Measurements from ENCODE around the gene RABGAP1. TPM values are rescaled to one million over a fixed set of nuclear protein-coding genes. Genes with fewer than 3 reads are reported as not detected.

The RABGAP1 gene
- total RNA-seq, 3 donors from 2014 or later: 49.1 to 93.4 (median 77.7) TPM

- no peak overlapping the region for H3K27ac ChIP-seq
- H3K36me3 ChIP-seq: no peaks in the 10 kb centered on the region
- H3K27me3 ChIP-seq: no peaks in the 10 kb centered on the region
- intact Hi-C loops (cut with DNase I; ENCODE audit: low total_unique reads): no loop called here
- H3K9me3 ChIP-seq: no peaks in the 10 kb centered on the region
- H3K4me1 ChIP-seq: no peaks in the 10 kb centered on the region
- no peak overlapping the region for H3K4me3 ChIP-seq
- DNase-seq (ENCODE audit: low spot score in 2 of 2): no peak
- TF ChIP-seq POLR2AphosphoS5 (IDR thresholded peaks at IDR 0.05): no peak
- no peak for TF ChIP-seq CTCF (IDR thresholded peaks at IDR 0.05)
- TF ChIP-seq POLR2A (IDR thresholded peaks at IDR 0.05): no peak
Observed at GRCh38 chr9:123091459-123091858, 150.6 kb downstream of the RABGAP1 start.

DNA sequence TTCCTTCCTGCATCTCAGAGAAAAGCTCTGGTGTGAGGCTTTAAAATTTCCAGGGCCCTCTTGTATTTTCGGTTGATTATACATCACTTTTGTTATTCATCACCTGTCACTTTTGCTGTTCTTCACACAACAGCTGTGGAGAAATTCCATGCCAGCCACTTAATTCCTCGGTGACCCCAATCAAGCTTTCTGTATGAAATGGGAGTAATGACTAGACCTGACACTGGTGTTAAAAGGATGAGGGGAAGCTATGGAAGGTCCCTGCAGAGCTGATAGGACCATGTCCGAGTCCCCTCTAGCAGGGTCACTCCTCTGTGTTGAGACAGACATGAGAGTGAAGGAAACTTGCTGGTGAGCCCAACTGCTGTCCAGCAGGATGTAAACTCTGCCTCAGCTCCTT is 152.3 kb downstream of the RABGAP1 start:
- DNase-seq (ENCODE audit: low spot score in 2 of 2): no peak
- intact Hi-C loops (cut with DNase I; ENCODE audit: low total_unique reads): no loop called here
- Histone ChIP-seq H3K36me3 (no peaks in the 10 kb centered on the region), H3K27ac (no peak overlapping the region), H3K4me1 (no peaks in the 10 kb centered on the region), H3K27me3 (no peaks in the 10 kb centered on the region), H3K9me3 (no peaks in the 10 kb centered on the region), H3K4me3 (no peak overlapping the region)
- TF ChIP-seq CTCF (IDR thresholded peaks at IDR 0.05) (no peak), POLR2A (IDR thresholded peaks at IDR 0.05) (no peak), POLR2AphosphoS5 (IDR thresholded peaks at IDR 0.05) (no peak)

- H3K4me3 ChIP-seq: no peak overlapping the region
- H3K9me3 ChIP-seq: no peaks in the 10 kb centered on the region
- no peaks in the 10 kb centered on the region for H3K36me3 ChIP-seq
- no peak overlapping the region for H3K27ac ChIP-seq
- intact Hi-C loops (cut with DNase I; ENCODE audit: low total_unique reads): no loop called here
- H3K27me3 ChIP-seq: no peaks in the 10 kb centered on the region
- no peak for DNase-seq (ENCODE audit: low spot score in 2 of 2)
- no peaks in the 10 kb centered on the region for H3K4me1 ChIP-seq
- TF ChIP-seq POLR2A (IDR thresholded peaks at IDR 0.05) (no peak), CTCF (IDR thresholded peaks at IDR 0.05) (no peak), POLR2AphosphoS5 (IDR thresholded peaks at IDR 0.05) (no peak)
Observed at GRCh38 chr9:123096987-123097386, 156.2 kb downstream of the RABGAP1 start.

DNA sequence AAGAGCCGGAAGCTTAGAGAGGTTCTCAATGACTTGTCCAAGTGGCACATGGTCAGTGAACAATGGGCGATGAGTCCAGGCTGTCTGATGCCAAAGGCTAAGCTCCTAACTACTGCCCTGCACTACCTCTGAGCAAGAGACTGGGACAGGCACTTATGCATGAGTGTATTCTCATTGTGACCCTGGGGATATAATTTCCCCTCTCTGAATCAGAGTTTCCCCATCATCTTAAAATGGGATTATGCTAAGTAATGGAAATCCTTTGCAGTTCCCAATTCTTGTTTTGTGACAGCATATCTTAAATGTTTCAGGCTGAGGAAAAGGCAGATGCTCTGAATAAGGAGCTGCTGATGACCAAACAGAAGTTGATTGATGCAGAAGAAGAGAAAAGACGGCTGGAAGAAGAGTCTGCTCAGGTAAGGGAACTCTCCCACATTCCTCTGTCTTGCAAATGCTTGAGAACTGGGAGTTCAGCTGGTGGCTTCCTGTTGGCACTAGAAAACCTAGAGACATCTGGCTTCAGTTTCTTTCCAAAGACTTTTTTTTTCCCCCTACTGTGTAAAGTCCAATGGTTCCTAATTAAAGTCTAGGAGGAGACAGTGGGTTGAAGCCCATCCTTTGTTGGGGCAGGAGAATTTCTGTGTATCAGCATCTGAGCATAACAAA is 156.7 kb downstream of the RABGAP1 start:
- no peaks in the 10 kb centered on the region for H3K36me3 ChIP-seq
- intact Hi-C loops (cut with DNase I; ENCODE audit: low total_unique reads): no loop called here

DNA sequence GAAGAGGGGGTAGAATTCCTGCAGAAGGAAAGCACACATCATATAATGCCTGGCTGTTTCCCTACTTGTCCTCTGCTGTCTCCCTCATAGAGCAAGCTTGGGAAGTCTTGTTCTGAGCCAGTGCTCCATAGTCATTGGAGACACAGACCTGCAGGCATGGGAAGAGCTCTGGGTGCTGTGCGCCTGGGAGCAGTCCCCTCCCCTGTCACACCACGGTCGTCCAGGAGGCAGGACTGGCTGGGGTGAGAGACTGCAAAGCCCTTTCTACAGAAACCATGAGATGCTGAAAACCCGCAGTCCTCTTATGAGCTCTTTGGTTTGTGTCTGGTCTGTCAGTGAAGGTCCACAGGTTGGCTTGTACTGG is 157.3 kb downstream of the RABGAP1 start:
- no peak for DNase-seq (ENCODE audit: low spot score in 2 of 2)
- no peaks in the 10 kb centered on the region for H3K36me3 ChIP-seq
- intact Hi-C loops (cut with DNase I; ENCODE audit: low total_unique reads): no loop called here
- no peak for TF ChIP-seq POLR2A (IDR thresholded peaks at IDR 0.05)
- TF ChIP-seq POLR2AphosphoS5 (IDR thresholded peaks at IDR 0.05): no peak
- TF ChIP-seq CTCF (IDR thresholded peaks at IDR 0.05): no peak
- H3K4me1 ChIP-seq: no peaks in the 10 kb centered on the region
- no peaks in the 10 kb centered on the region for H3K27me3 ChIP-seq
- no peak overlapping the region for H3K27ac ChIP-seq
- H3K4me3 ChIP-seq: no peak overlapping the region
- H3K9me3 ChIP-seq: no peaks in the 10 kb centered on the region

More for the DNA sequence above, 156.7 kb downstream of the RABGAP1 start:
- no peak for TF ChIP-seq POLR2A (IDR thresholded peaks at IDR 0.05)
- no peak for TF ChIP-seq CTCF (IDR thresholded peaks at IDR 0.05)
- TF ChIP-seq POLR2AphosphoS5 (IDR thresholded peaks at IDR 0.05): no peak
- Histone ChIP-seq H3K4me1 (no peaks in the 10 kb centered on the region), H3K4me3 (no peak overlapping the region), H3K27me3 (no peaks in the 10 kb centered on the region), H3K9me3 (no peaks in the 10 kb centered on the region), H3K27ac (no peak overlapping the region)
- DNase-seq (ENCODE audit: low spot score in 2 of 2): no peak
